ENCODE results near the gene DLAT.
"Not testable (repeated sequence)": the region's sequence is repeated elsewhere in the genome, so short reads cannot be mapped to it uniquely, and the experiment has no call there.

The DLAT gene

DNA sequence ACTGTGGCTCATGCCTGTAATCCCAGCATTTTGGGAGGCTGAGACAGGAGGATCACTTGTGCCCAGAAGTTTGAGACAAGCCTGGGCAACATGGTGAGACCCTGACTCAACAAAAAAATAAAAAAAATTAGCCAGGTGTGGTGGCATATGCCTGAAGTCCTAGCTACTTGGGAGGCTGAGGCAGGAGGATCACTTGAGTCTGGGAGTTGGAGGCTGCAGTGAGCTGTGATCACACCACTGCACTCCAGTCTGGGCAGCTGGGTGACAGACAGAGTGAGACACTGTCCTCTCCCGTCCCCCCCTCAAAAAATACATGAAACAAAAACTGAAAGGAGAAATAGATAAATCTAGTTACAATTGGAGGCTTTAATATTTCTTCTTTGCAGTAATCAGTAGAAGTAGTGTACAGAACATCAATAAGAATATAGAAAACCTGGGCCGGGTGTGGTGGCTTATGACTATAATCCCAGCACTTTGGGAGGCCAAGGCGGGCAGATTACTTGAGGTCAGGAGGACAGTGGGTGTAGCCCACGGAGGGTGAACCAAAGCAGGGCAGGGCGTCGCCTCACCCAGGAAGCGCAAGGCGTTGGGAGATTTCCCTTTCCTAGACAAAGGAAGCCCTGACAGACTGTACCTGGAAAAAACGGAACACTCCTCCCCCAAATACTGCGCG, 19.6 kb upstream of the DLAT start:
- DNase-seq, result no peak

DNA sequence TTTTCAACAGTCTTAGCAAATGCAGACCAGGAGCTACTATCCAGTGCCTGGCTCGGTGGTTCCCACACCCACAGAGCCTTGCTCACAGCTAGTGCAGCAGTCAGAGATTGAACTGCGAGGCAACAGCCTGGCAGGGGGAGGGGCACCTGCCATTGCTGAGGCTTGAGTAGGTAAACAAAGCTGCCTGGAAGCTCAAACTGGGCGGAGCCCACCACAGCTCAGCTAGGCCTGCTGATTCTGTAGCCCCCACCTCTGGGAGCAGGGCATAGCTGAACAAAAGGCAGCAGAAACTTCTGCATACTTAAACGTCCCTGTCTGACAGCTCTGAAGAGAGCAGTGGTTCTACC, 19.1 kb upstream of the DLAT start:
- DNase-seq, result not testable (repeated sequence)

GRCh38 chr11:112011451-112011850, 13.8 kb upstream of the DLAT start:
- not testable (repeated sequence) for DNase-seq

- DNase-seq, result no peak
These were observed 12.3 kb upstream of the DLAT start for GRCh38 chr11:112012874-112013273.

GRCh38 chr11:112013497-112014164, 11.6 kb upstream of the DLAT start:
- DNase-seq, result no peak

GRCh38 chr11:112016088-112016764, 9.0 kb upstream of the DLAT start:
- no peak for DNase-seq

DNA sequence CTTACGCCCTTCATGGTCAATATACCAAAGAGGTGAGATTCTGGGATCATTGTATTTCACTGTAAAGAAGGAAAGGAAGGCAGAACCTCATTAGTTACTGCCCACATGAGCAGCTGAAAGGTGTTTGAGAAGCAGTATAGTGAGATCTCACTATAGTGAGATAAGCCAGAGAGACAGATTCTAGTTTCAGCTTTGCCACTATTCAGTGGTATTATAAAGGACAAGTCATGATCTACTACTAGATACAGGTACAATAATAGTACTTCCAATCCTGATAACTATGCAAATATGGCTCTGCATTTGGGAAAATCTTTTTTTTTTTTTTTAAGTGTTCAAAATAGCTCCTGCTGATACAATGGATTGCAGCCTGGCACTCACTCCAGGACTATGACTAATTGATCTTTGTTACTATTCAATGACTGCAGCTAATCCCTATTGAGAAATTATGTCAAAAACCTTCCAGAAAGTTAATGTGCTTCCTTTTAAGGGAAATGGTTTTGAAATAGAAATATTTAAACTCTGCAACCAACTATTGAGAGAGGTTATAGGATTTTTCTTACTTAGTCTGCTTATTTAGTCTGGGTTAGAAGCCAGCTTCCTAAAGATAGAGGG, 8.3 kb upstream of the DLAT start:
- no peak for DNase-seq

DNA sequence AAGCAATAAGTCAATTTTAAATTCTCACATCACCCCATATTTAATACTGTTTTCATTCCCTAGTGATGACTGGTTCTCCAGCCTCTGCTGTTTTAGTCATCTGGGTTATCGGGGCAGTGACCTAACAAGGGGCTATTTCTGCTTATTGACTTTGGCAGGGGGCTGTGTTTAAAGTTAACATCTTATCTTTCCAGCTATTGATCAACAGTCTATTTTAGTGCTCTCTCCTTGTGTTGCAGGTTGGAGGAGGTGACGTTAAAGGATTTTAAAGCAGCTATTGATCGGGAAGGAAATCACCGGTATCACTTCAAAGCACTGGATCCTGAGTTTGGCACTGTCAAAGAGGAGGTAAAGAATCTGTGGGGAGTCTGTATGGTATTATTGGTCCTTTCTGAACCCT, 7.7 kb upstream of the DLAT start:
- DNase-seq, result no peak

DNA sequence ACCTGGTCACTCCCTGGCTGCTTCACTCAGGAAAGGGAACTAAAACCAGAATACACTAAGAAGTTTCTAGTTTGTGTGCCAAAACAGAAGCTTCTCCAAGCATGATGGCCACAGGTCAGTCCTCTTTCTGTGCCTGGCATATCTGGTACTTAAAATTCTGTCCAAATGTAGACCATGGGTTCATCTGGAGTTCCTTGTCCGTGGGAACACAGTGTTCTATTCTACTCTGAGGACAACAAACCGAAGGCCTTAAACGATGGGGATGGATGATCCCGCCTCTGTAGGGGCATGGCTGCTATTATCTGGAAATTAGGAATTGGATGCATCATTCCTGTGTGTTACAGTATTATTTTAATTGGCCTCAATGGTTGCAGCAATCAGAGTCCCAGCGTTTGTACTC, 6.1 kb upstream of the DLAT start:
- no peak for DNase-seq

- DNase-seq, result no peak
These were observed 2.1 kb upstream of the DLAT start for GRCh38 chr11:112023104-112023503.

DNA sequence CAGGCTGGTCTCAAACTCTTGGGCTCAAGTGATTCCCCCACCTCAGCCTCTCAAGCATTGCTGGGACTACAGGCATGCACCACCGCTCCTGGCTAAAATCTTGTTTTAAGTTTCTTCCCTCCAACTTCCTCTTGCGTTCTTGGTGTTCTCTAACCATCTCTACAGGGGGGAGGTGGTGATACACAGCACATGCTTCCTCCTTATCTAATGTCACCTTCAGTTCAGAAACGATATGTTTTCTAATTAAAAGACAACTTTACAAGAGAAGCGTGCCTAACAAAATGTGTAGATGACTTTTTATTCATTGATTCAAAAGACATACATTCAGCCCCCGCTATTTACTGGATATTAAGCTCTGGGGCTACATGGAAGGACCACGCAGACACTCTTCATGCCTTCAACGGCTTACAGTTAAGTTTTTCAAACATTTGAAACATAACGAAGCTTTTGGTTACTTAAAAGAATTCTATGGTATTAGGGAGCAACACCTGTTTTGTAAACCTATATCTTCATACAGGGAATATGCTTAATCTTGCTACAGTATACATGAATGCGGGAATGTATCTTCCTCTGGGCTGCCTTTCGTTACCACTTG, 933 bp upstream of the DLAT start:
- no peak for DNase-seq

- no peak for DNase-seq
These were observed 499 bp downstream of the DLAT start for GRCh38 chr11:112025707-112026106.

DNA sequence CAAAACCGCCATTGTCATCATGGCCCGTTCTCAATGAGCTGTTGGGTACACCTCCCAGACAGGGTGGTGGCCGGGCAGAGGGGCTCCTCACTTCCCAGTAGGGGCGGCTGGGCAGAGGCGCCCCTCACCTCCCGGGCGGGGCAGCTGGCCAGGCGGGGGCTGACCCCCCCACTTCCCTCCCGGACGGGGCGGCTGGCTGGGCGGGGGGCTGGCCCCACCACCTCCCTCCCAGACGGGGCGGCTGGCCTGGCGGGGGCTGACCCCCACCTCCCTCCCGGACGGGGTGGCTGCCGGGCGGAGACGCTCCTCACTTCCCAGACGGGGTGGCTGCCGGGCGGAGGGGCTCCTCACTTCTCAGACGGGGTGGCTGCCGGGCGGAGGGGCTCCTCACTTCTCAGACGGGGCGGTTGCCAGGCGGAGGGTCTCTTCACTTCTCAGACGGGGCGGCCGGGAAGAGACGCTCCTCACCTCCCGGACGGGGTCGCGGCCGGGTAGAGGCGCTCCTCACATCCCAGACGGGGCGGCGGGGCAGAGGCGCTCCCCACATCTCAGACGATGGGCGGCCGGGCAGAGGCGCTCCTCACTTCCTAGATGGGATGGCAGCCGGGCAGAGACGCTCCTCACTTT, 1.7 kb downstream of the DLAT start:
- not testable (repeated sequence) for DNase-seq

DNA sequence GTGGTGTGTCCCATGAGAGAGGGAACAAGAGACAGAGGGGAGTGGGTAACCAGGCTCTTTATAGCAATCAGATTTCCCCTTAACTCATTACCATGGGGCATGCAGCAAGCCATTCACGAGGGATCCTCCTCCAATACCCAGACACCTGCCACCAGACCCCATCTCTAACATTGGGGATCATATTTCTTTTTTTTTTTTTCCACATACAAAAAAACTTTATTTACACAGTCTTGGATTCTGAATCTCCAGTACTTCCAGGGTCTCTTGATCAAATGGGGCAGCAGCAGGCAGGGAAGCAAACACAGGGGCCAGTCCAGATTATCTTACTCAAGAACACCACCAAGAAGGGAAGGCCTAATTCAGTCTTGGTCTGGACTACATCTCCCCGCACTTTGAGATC, 4.3 kb downstream of the DLAT start:
- DNase-seq, result no peak

DNA sequence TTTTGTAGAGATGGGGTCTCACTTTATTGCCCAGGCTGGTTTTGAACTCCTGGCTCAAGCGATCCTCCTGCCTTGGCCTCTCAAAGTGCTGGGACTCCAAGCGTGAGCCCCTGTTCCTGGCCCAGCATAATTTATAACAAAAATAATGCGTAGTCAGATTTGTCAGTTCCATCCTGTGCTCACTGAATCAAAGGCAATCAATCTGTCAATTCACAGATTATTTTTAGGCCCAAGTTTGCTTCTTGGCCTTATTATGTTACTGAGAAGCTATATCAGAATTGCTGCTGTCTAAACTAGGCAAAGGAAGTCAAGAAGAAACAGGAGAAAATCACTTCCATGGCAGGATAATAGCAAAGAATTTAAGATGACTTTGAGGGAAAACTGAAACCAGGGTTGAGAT, 8.7 kb downstream of the DLAT start:
- DNase-seq, result no peak

GRCh38 chr11:112037527-112037926, 12.3 kb downstream of the DLAT start:
- DNase-seq, result no peak

DNA sequence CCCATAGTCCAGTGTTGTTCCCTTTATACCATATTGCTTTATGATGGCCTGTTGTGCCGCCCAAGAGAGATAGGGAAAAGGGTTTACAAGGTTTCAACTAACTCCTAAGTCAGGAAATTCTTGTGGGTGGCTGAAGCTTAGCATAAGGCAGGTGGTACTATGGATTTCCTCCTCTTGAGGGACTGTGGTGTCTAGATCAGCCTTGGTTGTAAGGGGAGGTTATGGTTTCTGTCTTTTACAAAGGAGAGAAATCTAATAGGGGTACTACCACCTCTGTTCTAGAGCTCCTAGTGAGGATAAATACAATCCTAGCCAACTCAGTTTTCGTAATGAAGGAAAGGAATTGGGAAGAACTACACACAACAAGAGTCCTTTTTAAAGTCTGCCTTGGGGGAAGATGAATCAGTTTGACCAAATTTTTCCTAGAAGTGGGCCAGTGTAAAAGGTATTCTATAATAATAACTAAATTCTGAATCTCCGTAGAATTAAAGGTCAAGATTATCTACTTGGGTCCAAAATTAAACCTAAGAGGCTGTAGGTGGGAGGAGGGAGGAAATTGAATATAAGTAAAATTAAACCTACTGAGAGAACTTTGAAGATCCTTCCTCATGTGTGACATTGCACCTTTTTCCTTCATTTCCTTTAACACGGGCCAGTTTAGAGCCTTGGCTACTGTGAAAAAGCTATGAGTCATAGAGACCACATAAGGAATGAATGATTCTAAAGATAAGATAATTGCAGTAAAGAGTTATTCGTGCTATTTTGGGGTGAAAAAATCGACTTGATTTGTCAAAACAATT, 17.2 kb downstream of the DLAT start:
- no peak for DNase-seq

- no peak for DNase-seq
These were observed 17.7 kb downstream of the DLAT start for GRCh38 chr11:112042961-112043304.

DNA sequence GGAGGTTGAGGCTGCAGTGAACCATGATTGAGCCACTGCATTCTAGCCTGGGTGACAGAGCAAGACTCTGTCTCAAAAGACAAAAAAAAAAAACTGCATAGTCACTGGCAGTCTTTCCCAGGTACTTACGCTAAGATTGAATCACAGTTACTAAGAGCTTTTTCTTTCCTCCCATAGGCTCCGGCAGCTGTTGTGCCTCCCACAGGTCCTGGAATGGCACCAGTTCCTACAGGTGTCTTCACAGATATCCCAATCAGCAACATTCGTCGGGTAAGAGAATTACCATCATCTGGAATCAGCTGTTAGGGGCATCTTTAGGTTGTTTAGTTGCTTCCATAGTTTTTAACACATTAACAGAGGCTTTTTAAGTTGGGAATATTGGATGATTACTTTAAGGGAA, 19.8 kb downstream of the DLAT start:
- DNase-seq, result no peak

DNA sequence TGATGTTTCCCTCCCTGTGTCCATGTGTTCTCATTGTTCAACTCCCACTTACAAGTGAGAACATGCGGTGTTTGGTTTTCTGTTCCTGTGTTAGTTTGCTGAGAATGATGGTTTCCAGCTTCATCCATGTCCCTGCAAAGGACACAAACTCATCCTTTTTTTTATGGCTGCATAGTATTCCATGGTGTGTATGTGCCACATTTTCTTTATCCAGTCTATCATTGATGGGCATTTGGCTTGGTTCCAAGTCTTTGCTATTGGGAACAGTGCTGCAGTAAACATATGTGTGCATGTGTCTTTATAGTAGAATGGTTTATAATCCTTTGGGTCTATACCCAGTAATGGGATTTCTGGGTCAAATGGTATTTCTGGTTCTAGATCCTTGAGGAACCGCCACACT, 21.4 kb downstream of the DLAT start:
- not testable (repeated sequence) for DNase-seq

- not testable (repeated sequence) for DNase-seq
These were observed 23.0 kb downstream of the DLAT start for GRCh38 chr11:112048256-112048655.

DNA sequence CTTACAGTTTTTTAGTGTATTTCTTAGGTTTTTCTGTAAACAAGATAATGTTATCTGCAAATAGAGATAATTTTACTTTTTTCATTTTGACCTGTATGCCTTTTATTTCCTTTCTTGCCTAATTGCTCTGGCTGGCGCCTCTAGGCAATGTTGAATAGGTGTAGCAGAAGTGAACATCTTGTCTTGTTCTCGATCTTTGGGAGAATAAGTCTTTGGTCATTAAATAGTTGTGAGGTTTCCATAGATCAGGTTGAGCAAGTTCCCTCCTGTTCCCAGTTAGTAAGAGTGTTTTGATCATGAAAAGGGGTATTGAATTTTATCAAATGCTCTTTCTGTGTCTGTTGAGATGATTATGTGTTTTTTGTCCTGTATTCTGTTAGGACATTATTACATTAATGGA, 24.6 kb downstream of the DLAT start:
- no peak for DNase-seq

All from effector CD8-positive, alpha-beta T cell (primary cell).